ENCODE data around the gene ME1. TPM values are rescaled to one million over a fixed set of nuclear protein-coding genes. Genes with fewer than 3 reads are reported as not detected.

Gene ME1
- total and polyA plus RNA-seq, 2 experiments from 2014 or later: 19.0 to 19.7 TPM

GRCh38 chr6:83443516-83443915 is 12.7 kb upstream of the ME1 start:
- Histone ChIP-seq H3K79me2 (no peaks in the 10 kb centered on the region), H3K4me3 (no peak overlapping the region), H3K4me2 (no peak overlapping the region), H3K9me2 (replicated peaks; ENCODE audit: insufficient read depth) (no peaks in the 10 kb centered on the region), H3K4me1 (ENCODE audit: insufficient read depth) (no peaks in the 10 kb centered on the region), H3K36me3 (replicated peaks; ENCODE audit: insufficient read depth, low read depth) (no peaks in the 10 kb centered on the region), H3K9me3 (ENCODE audit: low read depth) (no peaks in the 10 kb centered on the region), H3K27me3 (no peaks in the 10 kb centered on the region), H2AFZ (no peak overlapping the region), H4K20me1 (ENCODE audit: insufficient read depth, poor library complexity, severe bottlenecking) (no peaks in the 10 kb centered on the region), H3K27ac (no peak overlapping the region)
- TF ChIP-seq CTCF (IDR thresholded peaks at IDR 0.05; ENCODE audit: poor library complexity) (no peak), EZH2phosphoT487 (IDR thresholded peaks at IDR 0.05; ENCODE audit: low read depth, severe bottlenecking, unreplicated experiment) (no peak), EZH2 (IDR thresholded peaks at IDR 0.05; ENCODE audit: borderline replicate concordance) (no peak)
- WGBS (ENCODE audit: low lambda C conversion rate, missing lambda C conversion rate): 88% methylated on average over 4 of the region's 4 CpGs
- DNase-seq (ENCODE audit: low spot score): no peak

- Histone ChIP-seq H3K36me3 (replicated peaks; ENCODE audit: insufficient read depth, low read depth) (no peaks in the 10 kb centered on the region), H3K27ac (no peak overlapping the region), H3K4me1 (ENCODE audit: insufficient read depth) (no peaks in the 10 kb centered on the region), H3K4me3 (no peak overlapping the region), H3K4me2 (peak overlapping the region; percentile 41), H4K20me1 (ENCODE audit: insufficient read depth, poor library complexity, severe bottlenecking) (no peaks in the 10 kb centered on the region), H3K9me3 (ENCODE audit: low read depth) (no peaks in the 10 kb centered on the region), H3K9me2 (replicated peaks; ENCODE audit: insufficient read depth) (no peaks in the 10 kb centered on the region), H2AFZ (no peak overlapping the region), H3K79me2 (no peaks in the 10 kb centered on the region), H3K27me3 (no peaks in the 10 kb centered on the region)
- peak; percentile 20 for DNase-seq (ENCODE audit: low spot score)
- TF ChIP-seq EZH2phosphoT487 (IDR thresholded peaks at IDR 0.05; ENCODE audit: low read depth, severe bottlenecking, unreplicated experiment) (no peak), EZH2 (IDR thresholded peaks at IDR 0.05; ENCODE audit: borderline replicate concordance) (no peak), CTCF (IDR thresholded peaks at IDR 0.05; ENCODE audit: poor library complexity) (no peak)
- WGBS (ENCODE audit: low lambda C conversion rate, missing lambda C conversion rate): 62% methylated on average over 2 of the region's 2 CpGs
Measured at GRCh38 chr6:83442752-83443151, 11.9 kb upstream of the ME1 start.

GRCh38 chr6:83439201-83439600 is 8.3 kb upstream of the ME1 start:
- Histone ChIP-seq H3K9me2 (replicated peaks; ENCODE audit: insufficient read depth) (no peaks in the 10 kb centered on the region), H3K4me1 (ENCODE audit: insufficient read depth) (no peaks in the 10 kb centered on the region), H3K4me2 (no peak overlapping the region), H3K79me2 (no peaks in the 10 kb centered on the region), H3K36me3 (replicated peaks; ENCODE audit: insufficient read depth, low read depth) (no peaks in the 10 kb centered on the region), H3K9me3 (ENCODE audit: low read depth) (no peaks in the 10 kb centered on the region), H3K27ac (no peak overlapping the region), H4K20me1 (ENCODE audit: insufficient read depth, poor library complexity, severe bottlenecking) (no peaks in the 10 kb centered on the region), H3K27me3 (no peaks in the 10 kb centered on the region), H3K4me3 (no peak overlapping the region), H2AFZ (no peak overlapping the region)
- no peak for DNase-seq (ENCODE audit: low spot score)
- no peak for TF ChIP-seq EZH2 (IDR thresholded peaks at IDR 0.05; ENCODE audit: borderline replicate concordance)
- TF ChIP-seq CTCF (IDR thresholded peaks at IDR 0.05; ENCODE audit: poor library complexity): no peak
- no peak for TF ChIP-seq EZH2phosphoT487 (IDR thresholded peaks at IDR 0.05; ENCODE audit: low read depth, severe bottlenecking, unreplicated experiment)
- WGBS (ENCODE audit: low lambda C conversion rate, missing lambda C conversion rate): 86% methylated on average over 2 of the region's 2 CpGs

GRCh38 chr6:83436674-83437073 is 5.8 kb upstream of the ME1 start:
- no peaks in the 10 kb centered on the region for H3K36me3 ChIP-seq (replicated peaks; ENCODE audit: insufficient read depth, low read depth)
- no peak overlapping the region for H3K27ac ChIP-seq
- no peaks in the 10 kb centered on the region for H4K20me1 ChIP-seq (ENCODE audit: insufficient read depth, poor library complexity, severe bottlenecking)
- no peak for DNase-seq (ENCODE audit: low spot score)
- H3K9me3 ChIP-seq (ENCODE audit: low read depth): no peaks in the 10 kb centered on the region
- H3K27me3 ChIP-seq: no peaks in the 10 kb centered on the region
- H3K9me2 ChIP-seq (replicated peaks; ENCODE audit: insufficient read depth): no peaks in the 10 kb centered on the region
- TF ChIP-seq CTCF (IDR thresholded peaks at IDR 0.05; ENCODE audit: poor library complexity) (no peak), EZH2 (IDR thresholded peaks at IDR 0.05; ENCODE audit: borderline replicate concordance) (no peak), EZH2phosphoT487 (IDR thresholded peaks at IDR 0.05; ENCODE audit: low read depth, severe bottlenecking, unreplicated experiment) (no peak)
- no peak overlapping the region for H2AFZ ChIP-seq
- H3K4me3 ChIP-seq: no peak overlapping the region
- no peaks in the 10 kb centered on the region for H3K4me1 ChIP-seq (ENCODE audit: insufficient read depth)
- H3K79me2 ChIP-seq: no peaks in the 10 kb centered on the region
- H3K4me2 ChIP-seq: no peak overlapping the region
